SU-DHL-6 (cell line): ENCODE measurements around the gene FLOT2.

Experiments used
- CTCF ChIP-seq: fragments of 200-600 bp; sonication (generic); IDR thresholded peaks from one replicate; pipeline ENCODE4 v1.5.1; 2017; ENCODE audit warnings: antibody characterized with exemption, mild to moderate bottlenecking, low read length, moderate library complexity; ENCODE audit not compliant: insufficient read depth, poor library complexity, severe bottlenecking
- EZH2phosphoT487 ChIP-seq: fragments of 200-600 bp; sonication (generic), shearing (Covaris generic); conservative IDR thresholded peaks from 2 replicates; pipeline ENCODE4 v1.6.1; 2018; ENCODE audit warnings: mild to moderate bottlenecking, antibody characterized with exemption, low read length, moderate library complexity, mixed read lengths

DNA sequence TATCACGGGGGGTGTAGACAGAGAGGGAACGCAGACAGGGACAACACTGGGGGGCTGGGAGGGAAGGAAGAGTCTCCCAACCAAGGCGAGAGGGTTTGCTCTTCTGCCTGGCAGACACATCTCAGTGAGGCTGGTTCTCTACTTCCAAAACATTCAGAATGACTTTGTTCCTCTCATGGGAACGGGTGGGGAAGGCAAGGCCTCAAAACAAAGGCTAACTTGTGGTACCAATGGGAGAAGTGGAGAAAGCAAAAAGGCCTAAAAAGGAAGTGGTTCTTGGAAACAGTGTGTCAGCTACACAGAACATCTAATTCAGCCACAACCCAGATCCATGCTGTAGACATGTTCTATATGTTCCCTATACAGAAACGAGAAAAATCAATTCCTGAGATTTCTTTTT is 7.5 kb downstream of the FLOT2 start:
- TF ChIP-seq CTCF (no peak), EZH2phosphoT487 (no peak)
